ENCODE results near the gene WDFY2.

The WDFY2 gene

DNA sequence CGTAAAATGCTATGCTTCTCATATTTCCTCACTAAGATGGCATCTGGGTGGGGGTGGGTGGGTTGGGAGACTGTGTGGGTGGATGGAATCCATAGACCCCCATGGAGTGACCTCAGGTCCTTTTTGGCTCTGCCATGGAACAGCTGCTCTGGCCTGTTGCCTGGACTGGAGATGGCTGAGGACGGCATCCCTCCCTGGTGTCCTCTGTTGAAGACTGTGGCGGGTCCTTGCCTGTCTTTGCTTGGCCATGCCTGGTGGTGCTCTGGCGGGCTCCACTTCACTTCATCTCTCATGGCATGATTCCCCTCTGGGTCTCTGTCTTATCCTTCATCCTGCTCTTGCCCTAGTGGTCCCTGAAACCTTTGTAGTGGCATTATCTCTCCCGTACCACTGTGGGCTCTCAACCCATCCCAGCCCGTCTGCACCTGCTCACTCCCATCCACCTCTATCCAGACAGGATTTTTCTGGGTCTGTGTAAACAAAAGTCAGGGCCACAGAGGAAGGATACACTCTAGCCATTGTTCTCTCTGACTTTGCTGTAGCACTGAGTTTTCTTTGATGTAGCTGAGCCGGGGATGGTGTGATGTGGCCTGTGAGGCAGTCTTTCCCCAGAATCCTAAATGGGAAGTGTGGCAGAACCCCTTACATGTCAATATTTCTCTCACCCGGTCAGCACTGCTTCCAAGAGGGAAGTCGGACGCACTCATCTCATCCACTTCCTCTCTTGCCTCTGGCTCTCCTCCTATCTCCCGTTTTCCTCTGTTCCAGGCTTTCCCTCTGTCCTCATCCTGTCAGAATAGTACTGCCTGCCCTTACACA is 36.1 kb downstream of the WDFY2 start:
- Histone ChIP-seq H3K36me3 (ENCODE audit: control insufficient read depth, insufficient read depth, low read length) (peaks cover 3% of the 10 kb centered on the region), H3K4me3 (ENCODE audit: extremely low read depth, insufficient read depth, low read length, poor library complexity, severe bottlenecking) (no peak overlapping the region), H3K27ac (ENCODE audit: low read depth, low read length, severe bottlenecking) (peak overlapping the region; percentile 24), H3K4me1 (ENCODE audit: control insufficient read depth, insufficient read depth, low read length, poor library complexity, severe bottlenecking) (peaks cover 18% of the 10 kb centered on the region), H3K9me3 (ENCODE audit: control insufficient read depth, low read length) (no peaks in the 10 kb centered on the region)
- WGBS, 2 experiments (ENCODE audit: insufficient coverage in 2 of 2), result 93 to 96% methylated on average over 5 to 8 of the region's 11 CpGs

GRCh38 chr13:51621602-51622001 is 37.3 kb downstream of the WDFY2 start:
- peaks cover 18% of the 10 kb centered on the region for H3K4me1 ChIP-seq (ENCODE audit: control insufficient read depth, insufficient read depth, low read length, poor library complexity, severe bottlenecking)
- H3K4me3 ChIP-seq (ENCODE audit: extremely low read depth, insufficient read depth, low read length, poor library complexity, severe bottlenecking), result no peak overlapping the region
- WGBS, 2 experiments (ENCODE audit: insufficient coverage in 2 of 2), result 90 to 96% methylated on average over 2 of the region's 2 CpGs
- no peaks in the 10 kb centered on the region for H3K9me3 ChIP-seq (ENCODE audit: control insufficient read depth, low read length)
- peaks cover 3% of the 10 kb centered on the region for H3K36me3 ChIP-seq (ENCODE audit: control insufficient read depth, insufficient read depth, low read length)
- H3K27ac ChIP-seq (ENCODE audit: low read depth, low read length, severe bottlenecking), result no peak overlapping the region

DNA sequence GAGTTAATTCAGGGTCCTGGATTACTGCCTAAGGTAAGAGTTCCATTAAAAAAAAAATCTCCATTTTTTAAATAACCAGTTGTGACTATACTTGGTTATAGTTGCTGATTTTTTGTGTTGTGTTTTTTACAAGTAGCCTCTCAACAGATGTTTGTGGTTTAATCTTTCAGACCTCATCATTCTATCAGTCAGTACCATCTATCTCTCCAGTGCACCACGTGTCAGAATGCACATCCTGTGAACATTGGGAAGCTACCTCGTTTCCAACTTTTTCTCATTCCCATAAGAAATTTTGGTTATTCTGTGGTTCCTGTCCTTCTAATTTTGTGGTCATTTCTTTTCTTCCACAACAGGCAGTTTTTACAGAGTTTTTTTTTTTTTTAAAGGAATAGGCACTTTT is 39.2 kb downstream of the WDFY2 start:
- no peak overlapping the region for H3K27ac ChIP-seq (ENCODE audit: low read depth, low read length, severe bottlenecking)
- H3K9me3 ChIP-seq (ENCODE audit: control insufficient read depth, low read length), result no peaks in the 10 kb centered on the region
- H3K4me3 ChIP-seq (ENCODE audit: extremely low read depth, insufficient read depth, low read length, poor library complexity, severe bottlenecking), result no peak overlapping the region
- no peaks in the 10 kb centered on the region for H3K36me3 ChIP-seq (ENCODE audit: control insufficient read depth, insufficient read depth, low read length)
- peaks cover 18% of the 10 kb centered on the region for H3K4me1 ChIP-seq (ENCODE audit: control insufficient read depth, insufficient read depth, low read length, poor library complexity, severe bottlenecking)
- no CpG with 5 or more reads among the region's 2 CpGs for WGBS, 2 experiments (ENCODE audit: insufficient coverage in 2 of 2)

DNA sequence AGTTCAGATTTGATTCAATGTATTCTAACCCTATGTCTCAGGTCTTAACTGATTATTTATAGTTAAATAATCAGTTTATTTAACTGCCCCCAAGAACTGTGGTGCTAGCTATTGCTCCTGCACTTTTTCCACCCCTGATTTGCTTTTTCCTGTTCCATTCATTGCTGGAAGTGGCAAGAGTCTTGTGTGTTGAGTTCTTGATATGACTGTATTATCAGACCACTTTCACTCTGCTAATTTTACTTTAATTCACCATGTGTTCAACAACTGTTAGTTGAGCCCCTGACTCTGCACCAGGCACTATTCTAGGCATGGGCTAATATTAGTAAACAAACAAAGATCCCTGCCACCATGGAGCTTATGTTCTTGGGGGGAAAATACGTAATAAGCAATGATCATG is 39.9 kb downstream of the WDFY2 start:
- Histone ChIP-seq H3K9me3 (ENCODE audit: control insufficient read depth, low read length) (no peaks in the 10 kb centered on the region), H3K36me3 (ENCODE audit: control insufficient read depth, insufficient read depth, low read length) (no peaks in the 10 kb centered on the region), H3K4me3 (ENCODE audit: extremely low read depth, insufficient read depth, low read length, poor library complexity, severe bottlenecking) (no peak overlapping the region), H3K27ac (ENCODE audit: low read depth, low read length, severe bottlenecking) (no peak overlapping the region), H3K4me1 (ENCODE audit: control insufficient read depth, insufficient read depth, low read length, poor library complexity, severe bottlenecking) (peaks cover 18% of the 10 kb centered on the region)
- WGBS, 2 experiments (ENCODE audit: insufficient coverage in 2 of 2), result 71 to 78% methylated on average over 1 of the region's 1 CpG

DNA sequence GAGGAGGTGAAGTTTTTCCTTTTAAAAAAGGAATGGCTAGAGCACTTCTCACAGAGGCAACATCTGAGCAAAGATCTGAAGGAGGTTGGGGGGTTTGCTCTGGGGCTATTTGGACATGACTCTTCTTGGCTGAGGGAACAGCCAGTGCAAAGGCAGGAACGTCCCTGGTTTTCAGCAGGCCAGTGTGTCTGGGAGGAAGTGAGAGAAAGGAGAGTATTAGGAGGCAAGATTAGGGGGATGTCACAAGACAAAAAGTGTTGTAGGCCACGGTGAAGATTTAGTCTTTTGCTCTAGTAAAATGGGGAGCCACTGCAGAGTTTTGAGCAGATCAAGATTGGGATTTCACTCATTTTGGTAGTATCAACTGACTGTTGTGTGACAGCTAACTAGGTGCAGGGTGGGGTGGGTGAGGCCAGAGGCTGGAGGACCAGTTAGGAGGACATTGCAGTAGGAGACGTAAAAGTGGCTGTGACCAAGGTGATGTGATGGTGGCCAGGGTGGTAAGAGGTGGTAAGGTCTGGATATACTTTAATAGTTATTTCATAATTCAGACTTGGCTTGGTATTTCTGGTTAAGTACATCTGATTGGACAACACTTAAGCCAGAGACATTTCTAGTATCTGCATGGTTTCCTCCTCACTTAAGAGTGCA is 40.6 kb downstream of the WDFY2 start:
- H3K27ac ChIP-seq (ENCODE audit: low read depth, low read length, severe bottlenecking), result no peak overlapping the region
- H3K9me3 ChIP-seq (ENCODE audit: control insufficient read depth, low read length), result no peaks in the 10 kb centered on the region
- WGBS, 2 experiments (ENCODE audit: insufficient coverage in 2 of 2), result 87 to 91% methylated on average over 3 of the region's 3 CpGs
- no peak overlapping the region for H3K4me3 ChIP-seq (ENCODE audit: extremely low read depth, insufficient read depth, low read length, poor library complexity, severe bottlenecking)
- no peaks in the 10 kb centered on the region for H3K36me3 ChIP-seq (ENCODE audit: control insufficient read depth, insufficient read depth, low read length)
- peaks cover 18% of the 10 kb centered on the region for H3K4me1 ChIP-seq (ENCODE audit: control insufficient read depth, insufficient read depth, low read length, poor library complexity, severe bottlenecking)

DNA sequence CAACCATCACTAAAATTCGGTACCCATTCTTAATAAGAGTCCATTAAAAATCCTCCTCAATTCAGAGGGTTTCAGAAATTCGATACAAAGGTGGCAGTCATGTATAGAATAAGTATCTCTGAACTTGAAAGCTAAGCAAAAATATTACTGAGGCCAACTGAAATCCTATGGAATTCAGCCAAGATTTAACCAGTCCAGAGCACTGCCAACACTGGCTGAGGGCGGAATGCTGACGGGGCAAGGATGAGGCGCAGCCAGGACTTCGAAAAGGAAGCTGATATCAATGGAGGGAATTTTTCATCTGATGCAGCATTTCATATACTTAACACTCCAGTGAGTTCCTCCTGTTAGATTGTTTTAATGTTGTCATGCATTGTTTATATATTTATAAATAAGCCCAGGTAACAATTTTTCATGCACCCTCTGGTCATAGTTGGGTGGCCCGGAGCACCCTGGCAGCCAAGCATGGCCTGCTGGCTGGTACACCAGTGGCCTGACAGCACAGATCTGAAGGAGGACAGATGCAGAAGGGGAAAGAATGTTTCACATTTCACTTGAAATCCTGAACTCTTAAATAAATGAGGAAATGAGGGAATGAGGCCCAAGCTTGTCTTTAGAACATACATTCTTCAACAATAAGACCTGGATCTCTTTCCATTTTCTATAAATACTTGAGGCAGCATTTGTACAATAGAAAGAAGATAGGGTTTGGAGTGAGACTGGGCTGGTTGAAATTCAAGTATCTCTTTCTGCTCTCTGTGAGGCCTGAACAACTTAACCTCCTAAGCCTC is 41.5 kb downstream of the WDFY2 start:
- H3K9me3 ChIP-seq (ENCODE audit: control insufficient read depth, low read length), result no peaks in the 10 kb centered on the region
- no peak overlapping the region for H3K27ac ChIP-seq (ENCODE audit: low read depth, low read length, severe bottlenecking)
- peaks cover 12% of the 10 kb centered on the region for H3K4me1 ChIP-seq (ENCODE audit: control insufficient read depth, insufficient read depth, low read length, poor library complexity, severe bottlenecking)
- H3K36me3 ChIP-seq (ENCODE audit: control insufficient read depth, insufficient read depth, low read length), result no peaks in the 10 kb centered on the region
- WGBS, 2 experiments (ENCODE audit: insufficient coverage in 2 of 2), result 100% methylated on average over 1 of the region's 7 CpGs; no CpG with 5 or more reads in 1 of the 2 experiments
- H3K4me3 ChIP-seq (ENCODE audit: extremely low read depth, insufficient read depth, low read length, poor library complexity, severe bottlenecking), result no peak overlapping the region

DNA sequence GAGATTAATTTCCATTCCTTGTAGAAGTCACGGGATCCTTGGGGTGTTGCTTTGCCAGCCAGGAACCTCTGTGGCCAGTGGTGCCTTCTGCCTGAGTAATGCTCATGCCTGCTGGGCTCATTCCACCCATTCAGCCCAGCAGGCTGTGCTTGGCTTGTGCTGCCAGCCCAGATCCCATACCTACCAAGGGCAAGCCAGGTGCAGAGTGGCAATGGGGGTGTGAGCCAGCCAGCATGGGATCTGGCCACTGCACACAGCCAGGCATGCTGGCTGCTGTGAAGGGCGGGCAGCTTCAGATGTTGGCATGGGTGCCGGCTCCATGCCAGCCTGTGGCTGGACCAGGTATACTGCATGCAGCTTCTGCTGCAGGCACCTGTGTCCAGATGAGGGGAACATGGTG is 42.5 kb downstream of the WDFY2 start:
- H3K27ac ChIP-seq (ENCODE audit: low read depth, low read length, severe bottlenecking), result no peak overlapping the region
- no peaks in the 10 kb centered on the region for H3K36me3 ChIP-seq (ENCODE audit: control insufficient read depth, insufficient read depth, low read length)
- no peaks in the 10 kb centered on the region for H3K9me3 ChIP-seq (ENCODE audit: control insufficient read depth, low read length)
- H3K4me3 ChIP-seq (ENCODE audit: extremely low read depth, insufficient read depth, low read length, poor library complexity, severe bottlenecking), result no peak overlapping the region
- WGBS, 2 experiments (ENCODE audit: insufficient coverage in 2 of 2), result 94 to 100% methylated on average over 1 to 3 of the region's 3 CpGs
- peaks cover 10% of the 10 kb centered on the region for H3K4me1 ChIP-seq (ENCODE audit: control insufficient read depth, insufficient read depth, low read length, poor library complexity, severe bottlenecking)

DNA sequence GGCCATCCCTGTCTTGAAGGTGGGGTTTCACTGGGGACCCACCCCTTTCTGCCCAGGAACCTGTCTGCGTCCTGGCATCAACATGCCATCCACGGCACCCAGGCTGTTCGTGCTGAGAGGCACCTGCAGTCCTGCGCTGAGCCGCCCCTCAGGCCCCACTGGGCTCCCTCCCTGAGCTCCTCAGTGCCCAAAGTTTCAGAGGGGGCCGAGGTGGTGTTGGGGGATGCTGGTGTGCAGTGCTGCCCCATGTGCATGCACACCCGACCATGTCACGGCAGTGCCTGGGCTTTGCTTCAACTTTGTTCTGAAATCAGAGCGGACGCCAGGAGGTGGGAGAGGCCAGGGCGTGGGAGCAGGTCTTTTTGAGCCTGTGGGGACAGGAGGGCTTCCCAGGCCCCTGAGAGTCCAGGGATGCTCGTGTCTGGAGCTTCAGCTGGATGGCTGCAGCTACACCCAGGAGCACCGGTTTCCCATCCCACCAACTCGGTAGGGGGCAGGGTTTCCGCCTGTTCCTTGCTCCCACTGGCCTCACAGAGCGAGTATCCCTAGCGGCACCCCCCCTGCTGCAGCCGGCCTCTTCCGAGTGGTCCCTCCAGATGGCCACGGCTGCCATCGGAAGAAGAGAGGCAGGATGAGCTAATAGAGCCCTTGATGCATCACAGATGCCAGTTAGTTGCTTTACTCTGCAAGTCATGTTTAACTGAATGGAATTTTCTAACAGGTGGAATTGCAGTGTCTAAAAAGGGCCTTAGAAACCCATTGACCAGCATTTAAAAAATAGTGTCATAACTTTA is 44.0 kb downstream of the WDFY2 start:
- WGBS, 2 experiments (ENCODE audit: insufficient coverage in 2 of 2), result 91 to 96% methylated on average over 20 of the region's 21 CpGs
- Histone ChIP-seq H3K36me3 (ENCODE audit: control insufficient read depth, insufficient read depth, low read length) (no peaks in the 10 kb centered on the region), H3K4me3 (ENCODE audit: extremely low read depth, insufficient read depth, low read length, poor library complexity, severe bottlenecking) (no peak overlapping the region), H3K4me1 (ENCODE audit: control insufficient read depth, insufficient read depth, low read length, poor library complexity, severe bottlenecking) (peaks cover 14% of the 10 kb centered on the region), H3K27ac (ENCODE audit: low read depth, low read length, severe bottlenecking) (no peak overlapping the region), H3K9me3 (ENCODE audit: control insufficient read depth, low read length) (no peaks in the 10 kb centered on the region)

DNA sequence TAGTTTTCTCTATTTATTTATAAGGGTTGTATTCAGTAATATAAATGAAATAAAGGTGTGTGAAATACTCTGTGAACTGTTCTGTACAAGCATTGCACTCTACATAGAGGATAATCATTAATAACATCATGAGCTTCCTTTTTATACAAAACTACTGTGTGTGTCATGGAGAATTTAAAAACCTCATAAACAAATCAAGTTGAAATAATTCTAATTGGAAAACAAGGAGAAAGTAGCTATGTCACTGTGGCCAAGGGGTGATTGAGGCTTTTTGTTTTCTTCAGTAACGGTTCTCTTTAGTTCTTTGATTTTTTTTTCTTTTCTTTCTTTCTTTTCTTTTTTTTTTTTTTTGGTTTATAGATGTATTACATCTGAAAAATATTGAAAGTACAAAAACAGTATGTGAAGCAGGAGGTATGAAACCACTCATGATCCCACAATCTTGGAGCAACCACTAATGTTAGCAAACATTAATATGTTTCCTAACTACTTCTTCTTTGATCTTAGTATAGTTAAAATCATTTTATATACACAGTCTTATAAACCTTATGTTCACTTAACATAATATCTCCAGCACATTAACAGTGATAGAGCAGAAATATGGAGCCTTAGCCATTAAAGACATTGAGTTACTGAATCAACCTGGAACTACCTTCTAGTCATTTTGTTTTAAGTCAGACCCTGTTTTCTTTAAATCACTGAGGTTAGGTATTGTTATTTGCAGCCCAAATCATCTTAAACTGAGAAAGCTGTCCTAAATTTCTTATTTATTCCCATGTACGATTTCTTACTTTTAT is 45.4 kb downstream of the WDFY2 start:
- WGBS, 2 experiments (ENCODE audit: insufficient coverage in 2 of 2), result no CpG with 5 or more reads among the region's 2 CpGs
- Histone ChIP-seq H3K9me3 (ENCODE audit: control insufficient read depth, low read length) (no peaks in the 10 kb centered on the region), H3K4me3 (ENCODE audit: extremely low read depth, insufficient read depth, low read length, poor library complexity, severe bottlenecking) (no peak overlapping the region), H3K27ac (ENCODE audit: low read depth, low read length, severe bottlenecking) (no peak overlapping the region), H3K4me1 (ENCODE audit: control insufficient read depth, insufficient read depth, low read length, poor library complexity, severe bottlenecking) (peaks cover 14% of the 10 kb centered on the region), H3K36me3 (ENCODE audit: control insufficient read depth, insufficient read depth, low read length) (no peaks in the 10 kb centered on the region)

DNA sequence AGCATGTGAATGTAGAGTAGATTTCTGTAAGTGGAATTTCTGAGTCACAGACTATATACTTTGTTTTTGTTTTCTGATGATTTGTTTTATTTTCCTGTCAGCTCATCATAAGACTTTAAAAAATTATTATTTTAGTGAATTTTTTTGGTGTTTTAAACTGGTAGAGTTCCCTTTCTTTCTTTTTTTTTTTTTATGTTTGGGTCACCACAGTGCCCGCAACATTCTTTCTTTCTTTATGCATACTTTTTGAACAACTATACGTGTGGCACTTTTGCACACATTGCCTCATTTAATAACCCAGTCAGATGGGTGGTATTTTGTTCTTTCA is 46.0 kb downstream of the WDFY2 start:
- Histone ChIP-seq H3K4me3 (ENCODE audit: extremely low read depth, insufficient read depth, low read length, poor library complexity, severe bottlenecking) (no peak overlapping the region), H3K4me1 (ENCODE audit: control insufficient read depth, insufficient read depth, low read length, poor library complexity, severe bottlenecking) (peaks cover 11% of the 10 kb centered on the region), H3K27ac (ENCODE audit: low read depth, low read length, severe bottlenecking) (no peak overlapping the region), H3K36me3 (ENCODE audit: control insufficient read depth, insufficient read depth, low read length) (no peaks in the 10 kb centered on the region), H3K9me3 (ENCODE audit: control insufficient read depth, low read length) (no peaks in the 10 kb centered on the region)
- WGBS, 2 experiments (ENCODE audit: insufficient coverage in 2 of 2), result no CpG with 5 or more reads among the region's 2 CpGs
